Activated CD8-positive, alpha-beta memory T cell treated with anti-CD3 and anti-CD28 coated beads for 4 hours (primary cell): ENCODE data around the gene TMEM50B.
"Not testable (repeated sequence)": the region's sequence is repeated elsewhere in the genome, so short reads cannot be mapped to it uniquely, and the experiment has no call there.

Source experiments
- DNase-seq, 2 donors: peaks; one replicate each; pipeline ENCODE4 v3.0.0-alpha.2; 2020; ENCODE audit warnings: low read depth in 2 of 2

The TMEM50B gene

DNA sequence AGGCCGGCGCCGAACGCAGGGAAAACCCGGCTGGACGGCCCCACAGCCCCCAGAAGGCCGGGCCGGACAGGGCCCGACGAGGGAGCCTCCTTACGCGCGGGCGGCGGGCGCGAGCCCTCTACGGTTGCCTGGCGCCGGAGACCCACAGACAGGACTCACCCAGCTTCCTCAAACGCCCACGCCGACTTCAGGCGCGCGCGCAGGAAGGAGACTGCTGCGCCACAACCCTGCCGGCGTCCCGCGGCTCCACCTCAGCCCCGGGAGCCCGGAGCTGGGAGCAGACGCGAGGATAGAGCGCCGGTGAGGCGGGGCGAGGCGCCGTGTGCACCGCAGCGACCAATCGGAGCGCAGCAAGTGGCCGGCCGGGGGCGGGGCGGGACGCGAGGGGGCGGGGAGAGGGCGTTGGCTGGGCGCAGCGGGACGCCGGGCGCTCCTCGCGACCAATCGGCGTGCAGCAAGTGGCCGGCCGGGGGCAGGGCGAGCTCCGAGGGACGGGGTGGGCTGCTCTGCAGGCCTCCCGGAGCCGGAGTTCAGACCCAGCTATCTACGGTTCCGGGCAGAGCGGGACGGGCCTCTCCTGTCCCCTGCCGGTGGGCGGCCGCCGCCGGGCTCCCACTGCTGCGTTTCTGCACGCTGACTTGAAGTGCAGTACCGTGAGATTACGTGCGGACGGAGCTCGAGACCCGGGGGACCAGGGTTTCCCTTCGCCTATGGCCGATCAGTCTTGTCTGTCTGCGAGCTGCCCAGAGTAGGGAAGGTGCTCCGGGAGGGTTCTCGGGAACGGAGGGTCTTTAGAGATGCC is at the start of gene TMEM50B:
Gene TMEM50B, minus strand, starts transcription at position 296 of the 802 bp plus-strand sequence. CDS start 11,089 bp downstream, outside the sequence.
- DNase-seq, result peak; percentile 89 to 94

DNA sequence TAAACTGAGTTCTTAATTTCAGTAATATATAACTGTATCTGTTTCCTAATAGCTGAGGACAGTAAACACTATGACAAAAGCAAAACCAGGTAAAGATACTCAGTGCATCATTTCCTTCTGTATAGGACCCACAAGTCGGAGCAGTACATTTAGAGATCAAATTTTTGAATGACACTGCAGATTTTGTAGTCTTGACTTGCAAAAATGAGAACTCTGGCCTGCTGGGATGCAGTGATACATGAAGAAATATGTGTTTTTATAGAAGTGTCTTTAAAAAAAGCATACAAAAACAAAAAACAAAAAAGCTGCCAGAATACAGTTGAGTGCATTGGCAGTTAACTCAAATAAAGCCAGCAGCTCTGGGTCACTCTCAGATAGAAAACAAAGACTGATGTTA is 43.2 kb upstream of the TMEM50B start:
- no peak for DNase-seq

DNA sequence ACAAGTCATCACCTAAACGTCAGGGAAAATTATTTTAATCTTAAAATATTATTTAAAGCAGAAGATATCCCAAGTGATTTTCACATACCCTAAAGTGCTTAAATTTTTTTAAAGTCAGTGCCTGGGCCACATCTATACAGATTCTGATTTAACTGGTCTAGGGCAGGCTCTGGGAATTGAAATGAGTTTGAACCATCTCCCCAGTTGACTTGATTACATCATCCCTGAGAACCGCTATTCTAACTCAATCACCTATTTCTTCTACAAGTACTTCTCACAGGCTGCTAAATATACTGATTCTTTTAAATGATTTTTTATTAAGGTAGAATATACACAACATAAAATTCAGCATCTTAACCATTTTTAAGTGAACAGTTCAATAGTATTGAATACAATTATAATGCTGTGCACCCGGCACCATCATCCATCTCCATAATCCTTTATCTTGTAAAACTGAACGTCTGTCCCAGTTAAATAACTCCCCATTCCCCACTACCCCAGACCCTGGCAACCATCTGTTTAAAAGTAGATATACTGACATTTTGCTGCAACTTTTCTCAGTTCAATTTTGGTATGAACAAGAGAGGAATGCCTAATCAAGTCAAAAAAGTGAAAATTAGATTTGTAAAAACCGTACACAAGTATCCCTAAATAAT is 42.7 kb upstream of the TMEM50B start:
- DNase-seq, result no peak

DNA sequence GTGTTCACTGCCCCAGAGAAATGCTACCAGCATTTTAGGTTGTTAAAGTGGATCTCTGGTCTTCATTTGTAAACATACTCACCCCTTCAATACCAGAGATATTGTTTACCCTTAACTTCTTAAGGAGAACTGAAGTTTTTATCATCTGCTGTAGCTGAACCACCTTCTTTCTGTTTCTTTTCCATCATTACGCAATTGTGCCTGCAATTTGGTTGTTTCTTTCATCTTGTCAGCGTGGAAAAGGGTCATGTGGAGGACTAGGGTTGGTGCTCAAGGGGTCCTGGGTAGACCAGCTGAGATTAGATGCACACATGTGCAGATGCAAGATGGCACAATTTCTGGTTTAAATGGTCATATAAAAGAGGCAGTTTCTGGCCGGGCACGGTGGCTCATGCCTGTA is 39.1 kb upstream of the TMEM50B start:
- no peak for DNase-seq

DNA sequence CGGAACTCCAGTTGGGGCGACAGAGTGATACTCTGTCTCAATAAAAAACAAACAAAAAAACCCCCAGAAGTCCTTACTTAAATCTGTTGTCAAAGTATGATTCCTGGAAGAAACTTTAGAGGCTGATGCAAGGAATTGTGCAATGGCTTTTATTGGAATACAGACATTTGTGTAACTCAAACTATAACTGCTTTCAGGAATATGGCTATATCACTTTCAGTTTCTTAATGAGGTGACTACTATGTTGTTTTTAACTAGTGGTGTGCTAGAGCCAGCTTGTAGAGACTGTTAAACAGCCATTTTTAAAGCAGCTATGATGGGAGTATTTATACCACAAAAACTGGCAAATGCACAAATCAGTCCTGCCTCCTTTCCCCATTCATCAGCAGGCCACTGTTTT is 34.5 kb upstream of the TMEM50B start:
- DNase-seq, result no peak

DNA sequence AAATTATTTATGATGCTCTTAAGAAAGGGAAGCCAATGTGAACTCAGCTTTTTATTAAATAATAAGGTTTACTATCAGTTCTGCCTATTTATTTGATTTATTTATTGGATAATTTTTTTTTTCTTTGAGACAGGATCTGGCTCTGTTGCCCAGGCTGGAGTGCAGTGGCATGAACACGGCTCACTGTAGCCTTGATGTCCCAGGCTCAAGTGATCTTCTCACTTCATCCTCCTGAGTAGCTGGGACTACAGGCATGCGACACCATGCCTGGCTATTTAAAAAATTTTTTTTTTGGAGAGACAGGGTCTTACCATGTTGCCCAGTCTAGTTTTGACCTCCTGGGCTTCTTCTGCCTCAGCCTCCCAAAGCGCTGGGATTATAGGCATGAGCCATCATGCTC is 32.7 kb upstream of the TMEM50B start:
- DNase-seq, result no peak

DNA sequence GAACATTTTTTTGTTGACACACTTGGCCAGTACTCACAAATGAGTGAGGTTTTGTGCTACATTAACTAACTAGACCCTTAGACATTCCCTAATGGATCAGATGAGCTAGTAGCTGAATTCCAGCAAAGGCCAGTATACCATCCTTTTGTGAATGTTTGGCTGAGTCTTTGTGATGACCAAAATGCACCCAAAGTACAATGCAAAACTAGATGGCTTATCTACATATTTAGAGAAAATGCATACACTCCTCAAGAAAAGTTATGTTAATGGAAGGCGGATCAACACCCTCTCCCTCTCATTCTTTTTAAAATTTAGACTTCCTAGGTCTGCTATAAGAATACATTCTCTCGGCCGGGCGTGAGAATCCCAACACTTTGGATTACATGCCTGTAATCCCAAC is 31.9 kb upstream of the TMEM50B start:
- DNase-seq, result no peak

DNA sequence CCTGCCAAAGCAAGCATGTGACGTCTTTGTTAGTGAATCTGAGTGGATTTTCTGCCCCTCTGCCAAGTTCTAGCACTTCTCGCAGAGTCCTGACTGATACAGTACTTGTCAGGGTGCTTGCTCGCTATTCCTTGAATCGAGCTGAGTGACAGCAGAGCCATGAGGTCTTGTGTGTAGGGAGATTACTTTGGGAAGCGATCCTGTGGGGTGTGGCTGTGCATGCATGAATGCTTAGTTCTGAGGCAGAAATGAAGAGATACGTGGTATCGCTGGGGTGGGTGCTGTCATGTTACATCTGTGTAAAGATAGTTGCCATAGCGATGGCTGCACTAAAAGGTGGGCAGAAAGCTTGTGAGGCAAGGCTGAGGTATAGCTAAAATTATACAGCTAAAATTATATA is 31.1 kb upstream of the TMEM50B start:
- DNase-seq, result no peak

DNA sequence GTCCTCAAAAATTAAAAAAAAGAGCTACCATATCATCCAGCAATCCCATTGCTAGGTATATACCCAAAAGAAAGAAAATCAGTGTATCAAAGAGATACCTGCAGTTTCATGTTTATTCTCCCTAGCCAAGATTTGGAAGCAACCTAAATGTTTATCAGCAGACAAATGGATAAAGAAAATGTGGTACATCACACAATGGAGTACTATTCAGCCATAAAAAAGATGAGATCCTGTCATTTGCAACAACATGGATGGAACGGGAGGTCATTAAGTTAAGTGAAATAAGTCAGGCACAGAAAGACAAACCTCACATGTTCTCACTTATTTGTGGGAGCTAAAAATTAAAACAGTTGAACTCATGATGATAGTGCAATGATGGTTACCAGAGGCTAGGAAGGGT is 27.2 kb upstream of the TMEM50B start:
- DNase-seq, result not testable (repeated sequence)

DNA sequence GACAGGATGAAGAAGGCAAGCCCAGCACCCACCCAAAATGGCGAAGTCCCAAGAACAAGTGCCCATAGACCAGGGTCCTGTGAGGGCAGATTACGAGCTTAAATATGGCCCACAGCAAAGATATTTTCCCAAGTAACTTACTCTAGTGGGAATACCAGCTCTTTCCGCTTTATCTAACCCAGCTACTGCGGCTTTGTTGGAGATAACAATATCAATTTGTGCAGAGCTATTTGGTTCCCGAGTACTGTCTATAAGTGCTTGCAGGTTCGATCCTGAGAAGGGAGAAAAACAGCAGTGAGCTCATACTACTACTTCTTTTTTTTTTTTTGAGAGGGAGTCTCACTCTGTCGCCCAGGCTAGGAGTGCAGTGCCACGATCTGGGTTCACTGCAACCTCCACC is 26.1 kb upstream of the TMEM50B start:
- no peak for DNase-seq

DNA sequence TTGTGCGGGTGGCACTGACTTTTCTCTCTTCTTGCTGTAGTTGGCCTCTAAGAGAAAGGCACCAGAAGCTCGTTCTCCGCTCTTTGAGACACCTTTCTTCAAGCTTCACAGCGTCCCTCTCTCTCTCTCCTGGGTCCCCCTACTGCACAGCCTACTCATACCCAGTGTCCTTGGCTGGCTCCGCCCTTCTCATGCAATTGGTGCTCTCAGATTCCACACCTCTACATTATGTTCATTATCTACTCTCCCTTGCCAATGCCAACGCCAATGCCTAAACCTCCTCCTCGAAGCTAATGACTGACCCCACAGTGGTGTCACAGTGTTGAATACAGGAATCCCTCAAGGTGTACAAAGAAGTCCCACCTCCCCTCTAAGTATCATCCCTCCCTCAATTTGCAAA is 16.6 kb upstream of the TMEM50B start:
- no peak for DNase-seq

DNA sequence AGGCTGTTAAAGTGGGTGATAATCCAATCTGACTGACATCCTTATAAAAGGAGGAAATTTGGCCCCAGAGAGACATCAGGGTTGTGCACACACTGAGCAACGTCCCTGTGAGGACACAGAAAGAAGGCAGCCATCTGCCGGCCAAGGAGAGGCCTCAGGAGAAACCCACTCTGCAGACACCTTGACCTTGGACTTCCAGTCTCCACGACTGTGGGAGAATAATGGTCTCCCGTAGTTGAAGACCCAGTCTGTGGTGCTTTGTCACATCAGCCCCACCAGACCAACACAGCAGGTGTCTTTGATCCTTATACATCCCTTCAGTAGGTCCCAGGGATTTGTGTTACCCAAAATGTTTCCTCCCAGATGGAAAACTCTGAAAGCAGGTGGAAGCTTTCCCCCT is 16.0 kb upstream of the TMEM50B start:
- no peak for DNase-seq

DNA sequence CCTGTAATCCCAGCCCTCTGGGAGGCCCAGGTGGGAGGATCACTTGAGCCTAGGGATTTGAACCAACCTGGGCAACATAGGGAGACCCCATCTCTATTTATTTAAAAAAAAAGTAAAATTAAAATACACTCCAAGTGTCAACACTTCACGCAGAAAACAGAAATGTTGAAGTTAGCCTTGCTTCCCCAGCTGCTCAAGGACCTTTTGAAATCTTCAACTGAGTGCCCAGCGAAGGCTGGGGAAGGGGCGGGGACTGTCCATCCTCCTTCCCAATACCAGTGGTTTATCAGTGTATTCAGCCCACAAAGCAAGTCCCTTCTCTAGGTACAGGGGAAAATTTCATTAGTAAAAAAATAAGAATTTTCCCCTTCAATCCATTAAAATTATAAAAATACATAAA is 14.0 kb upstream of the TMEM50B start:
- DNase-seq, result no peak

DNA sequence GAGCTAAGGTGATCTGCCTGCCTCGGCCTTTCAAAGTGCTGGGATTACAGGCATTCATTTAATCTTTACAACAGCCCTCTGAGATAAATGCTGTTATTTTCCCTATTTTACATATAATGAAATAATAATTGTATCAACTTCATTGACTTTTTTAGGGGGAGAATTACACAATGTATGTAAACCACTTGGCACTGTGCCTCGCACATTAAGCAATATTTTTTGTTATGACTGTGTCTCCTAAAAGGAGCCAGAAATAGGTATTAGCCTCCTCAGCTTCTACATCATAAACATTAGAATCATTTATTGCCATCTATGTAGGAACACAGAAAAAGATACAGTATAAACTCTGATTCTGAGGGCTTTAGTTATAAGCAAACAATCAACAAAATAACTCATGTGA is 12.8 kb upstream of the TMEM50B start:
- DNase-seq, result no peak

DNA sequence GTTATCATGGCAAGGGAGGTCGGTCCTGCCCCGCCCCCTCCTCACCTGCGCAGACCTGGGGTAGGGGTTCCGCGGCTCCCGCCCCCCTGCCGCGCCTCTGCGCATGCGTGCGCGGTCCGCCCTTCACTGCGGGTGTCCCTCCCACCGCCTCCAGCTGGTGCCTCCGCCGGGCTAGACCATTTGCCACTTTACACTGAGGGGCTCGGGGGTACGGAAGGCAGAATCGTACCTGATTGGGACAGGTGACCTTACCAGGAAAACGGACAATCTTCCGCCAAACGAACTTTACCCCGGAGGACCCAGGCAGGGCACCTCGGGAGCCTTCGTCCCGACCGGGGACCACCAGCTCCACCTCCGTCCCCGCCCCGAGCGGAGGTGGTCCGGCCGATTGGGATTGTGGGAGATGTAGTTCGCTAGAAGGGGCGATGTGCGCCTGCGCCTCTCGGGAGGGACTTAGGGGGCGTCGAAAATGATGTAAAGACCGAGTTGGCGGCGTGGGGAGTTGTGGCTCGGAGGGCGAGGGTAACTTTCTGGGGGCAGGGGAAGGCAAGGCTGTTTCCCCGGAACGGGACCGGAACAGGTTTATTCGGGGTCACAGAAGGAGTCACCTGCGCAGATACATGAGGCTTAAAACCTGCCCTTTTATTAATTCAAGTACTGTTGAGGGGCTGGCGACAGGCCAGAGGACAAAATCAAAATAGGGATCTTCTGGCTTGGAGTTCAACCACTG is 11.8 kb upstream of the TMEM50B start, which contains the start of gene DNAJC28:
Gene DNAJC28, minus strand, starts transcription at position 344 of the 730 bp plus-strand sequence. CDS start 2,323 bp downstream, outside the sequence.
- DNase-seq, result peak; percentile 92 to 93

DNA sequence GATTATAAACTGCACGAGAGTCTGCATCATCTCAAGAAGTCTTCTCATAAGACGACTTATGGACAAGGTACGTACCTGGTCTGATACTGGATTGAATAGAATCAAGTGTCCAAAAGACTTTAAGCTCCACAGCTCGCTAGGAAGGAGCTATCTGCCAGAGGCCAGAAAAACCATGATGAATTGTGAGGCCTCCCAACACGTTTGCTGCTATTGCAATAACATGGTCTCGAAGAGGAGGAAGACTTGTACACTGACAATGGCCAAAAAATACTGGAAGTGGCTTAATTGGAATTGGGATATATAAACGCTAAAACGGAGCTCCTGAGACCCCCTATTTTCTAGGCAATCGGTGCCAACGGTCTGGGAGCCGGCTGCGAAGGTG is 11.2 kb upstream of the TMEM50B start:
- no peak for DNase-seq

DNA sequence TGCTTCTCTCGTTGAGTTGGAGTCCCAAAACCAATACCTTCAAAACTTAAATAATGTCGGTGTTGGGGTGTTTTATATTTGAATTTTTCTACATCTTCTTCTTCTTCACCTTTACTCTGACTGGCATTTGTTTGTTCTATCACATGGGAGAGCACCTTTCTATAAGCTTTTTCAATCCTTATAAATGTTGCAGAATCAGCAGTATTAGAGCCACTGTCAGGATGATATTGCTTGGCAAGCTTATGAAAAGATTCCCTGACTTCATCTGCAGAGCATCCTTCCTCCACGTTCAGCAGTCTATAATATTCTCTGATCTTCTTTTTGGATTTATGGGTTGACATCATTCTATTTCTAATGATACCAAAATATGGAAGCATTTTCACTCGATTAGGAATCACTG is 9.2 kb upstream of the TMEM50B start:
- DNase-seq, result no peak

DNA sequence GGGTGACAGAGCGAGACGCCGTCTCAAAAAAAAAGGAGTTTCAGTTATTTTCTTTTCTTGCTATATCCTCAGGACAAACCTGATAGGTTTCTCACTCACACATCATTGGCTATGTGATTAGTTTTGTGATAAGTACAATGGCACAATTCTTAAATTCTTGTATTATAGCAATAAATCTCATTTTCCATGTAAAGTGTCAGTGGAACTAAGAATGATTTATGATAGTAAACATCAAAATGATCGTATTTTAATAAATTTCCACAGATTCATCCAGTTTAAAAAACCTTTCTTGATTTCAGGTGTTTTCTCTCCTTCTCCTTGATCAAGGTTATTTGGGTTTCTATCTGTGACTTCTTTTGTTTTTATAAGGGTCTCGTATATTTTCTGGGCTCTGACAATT is 8.2 kb upstream of the TMEM50B start:
- DNase-seq, result no peak

DNA sequence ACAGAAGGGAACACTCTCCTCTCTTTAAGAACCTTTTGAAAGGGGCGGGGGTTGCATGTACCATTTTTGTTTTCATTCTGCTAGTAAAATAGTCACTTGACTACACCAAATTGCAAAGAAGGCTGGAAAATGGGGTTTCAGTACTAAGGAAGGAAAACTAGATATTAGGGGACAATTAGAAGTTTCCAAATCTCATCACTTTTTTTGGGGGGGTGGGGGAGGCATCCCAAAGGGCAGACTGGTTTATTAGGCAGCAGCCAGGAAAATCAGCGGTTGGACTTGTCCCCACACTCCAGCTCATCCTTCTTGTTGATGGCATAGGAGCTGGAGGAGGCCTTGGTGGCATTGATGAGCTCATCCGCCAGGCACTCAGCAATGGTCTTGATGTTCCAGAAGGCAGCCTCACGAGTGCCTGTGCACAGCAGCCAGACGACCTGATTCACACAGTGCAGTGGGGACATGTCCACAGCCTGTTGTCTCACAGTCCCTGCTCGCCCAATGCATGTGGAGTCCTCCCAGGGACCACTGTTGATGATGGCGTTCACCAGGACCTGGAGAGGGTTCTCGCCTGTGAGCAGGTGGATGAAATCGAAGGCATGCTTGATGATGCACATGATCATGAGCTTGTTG is 1.7 kb upstream of the TMEM50B start:
- DNase-seq, result no peak

DNA sequence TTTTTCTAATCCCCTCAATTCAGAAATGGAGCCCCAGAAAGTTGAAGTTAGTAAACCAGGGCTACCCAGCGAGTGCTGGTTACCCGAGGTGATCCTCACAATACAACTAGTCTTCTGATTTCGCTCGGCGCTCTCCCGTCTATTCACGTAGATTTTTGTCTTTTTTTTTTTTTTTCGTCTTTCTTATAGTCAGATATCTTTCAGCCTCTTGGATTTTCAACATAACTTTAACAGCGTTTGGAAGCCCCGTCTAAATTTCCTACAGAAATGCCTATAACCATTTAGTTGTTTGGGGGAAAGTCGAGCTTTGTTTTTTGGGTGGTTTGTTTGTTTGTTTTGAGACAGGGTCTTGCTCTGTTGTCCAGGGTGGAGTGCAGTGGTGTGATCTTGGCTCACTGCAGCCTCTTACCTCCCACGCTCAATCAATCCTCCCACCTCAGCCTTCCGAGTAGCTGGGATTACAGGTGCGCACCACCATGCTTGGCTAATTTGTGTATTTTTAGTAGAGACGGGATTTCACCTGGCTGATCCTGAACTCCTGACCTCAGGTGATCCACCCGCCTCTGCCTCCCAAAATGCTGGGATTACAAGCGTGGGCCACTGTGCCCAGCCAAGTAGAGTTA is 818 bp upstream of the TMEM50B start:
- DNase-seq, result no peak

DNA sequence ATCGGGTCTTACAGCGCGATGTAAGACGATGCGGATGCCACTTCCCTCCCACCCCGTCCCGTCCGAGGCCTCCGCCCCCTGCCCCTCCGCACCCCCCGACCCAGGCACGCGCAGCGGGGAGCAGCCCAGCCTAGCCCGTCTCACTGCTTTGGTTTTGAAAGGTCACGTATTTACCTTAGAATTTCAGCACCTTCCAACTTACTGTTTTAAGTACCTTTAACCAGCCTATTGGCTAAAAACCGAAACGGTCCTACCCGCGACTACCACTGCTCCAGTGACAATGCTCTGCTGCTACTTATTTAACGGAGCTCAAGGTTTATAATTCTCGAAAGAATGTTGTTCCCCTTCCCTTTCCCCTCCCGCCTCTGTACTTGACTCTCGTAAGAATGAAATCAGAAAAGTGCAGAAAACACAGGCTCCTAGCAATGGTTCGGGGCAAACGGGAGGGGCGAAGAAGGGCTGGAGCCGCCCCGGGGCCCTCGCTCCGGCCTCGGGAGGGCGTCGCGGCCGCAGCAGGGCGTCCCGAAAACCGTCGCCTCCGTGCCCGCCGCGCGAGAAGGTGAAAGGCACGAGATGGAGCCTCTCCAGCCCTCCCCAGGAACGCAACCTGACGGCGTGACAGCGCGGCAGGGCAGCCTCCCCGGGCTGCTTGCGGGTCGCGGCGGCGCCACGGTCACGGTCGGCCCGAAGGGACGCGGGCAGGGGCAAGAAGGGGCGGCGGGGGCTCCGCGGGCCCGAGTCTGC is 667 bp downstream of the TMEM50B start:
- DNase-seq, result no peak
